A673 (cell line): ENCODE data around the gene NPTX2.

ENCODE experiments used
- CTCF ChIP-seq: fragments of 300-800, 200-600 bp; sonication (generic); conservative IDR thresholded peaks from 2 replicates; pipeline ENCODE4 v1.5.1; 2017; ENCODE audit warnings: low read depth, mild to moderate bottlenecking, antibody characterized with exemption, low read length, moderate library complexity, mixed read lengths
- EZH2 ChIP-seq: fragments of 200-600 bp; sonication (generic); IDR thresholded peaks from 2 replicates; pipeline ENCODE4 v1.6.1; 2017; ENCODE audit warnings: borderline replicate concordance, low read depth, mild to moderate bottlenecking, mixed read lengths, antibody characterized with exemption, low read length; ENCODE audit not compliant: poor library complexity, severe bottlenecking

- no peak for TF ChIP-seq CTCF
- no peak for TF ChIP-seq EZH2
These were observed 57.8 kb downstream of the NPTX2 start for GRCh38 chr7:98674881-98675280.
